Upper lobe of left lung (tissue), 6 donors: ENCODE data around the gene AGL. TPM values are rescaled to one million over a fixed set of nuclear protein-coding genes. Genes with fewer than 3 reads are reported as not detected.
"Not testable (repeated sequence)": the region's sequence is repeated elsewhere in the genome, so short reads cannot be mapped to it uniquely, and the experiment has no call there.

Experiments used
- ATAC-seq, 2 donors: fragments of 200-7000 bp; cut with Tn5 transposase; one replicate each; pipeline ENCODE4 v1.9.1; 2022; ENCODE audit warnings: mild to moderate bottlenecking in 2 of 2, moderate library complexity in 2 of 2; ENCODE audit not compliant: low FRiP score in 2 of 2
- DNase-seq, 2 donors: peaks; one replicate each; pipeline ENCODE4 v3.0.0-alpha.2; 2019 to 2020
- H3K27ac ChIP-seq, 4 donors: fragments of 200-600 bp; sonication (generic); one replicate each; pipeline ENCODE4 v1.5.1; 2016 to 2019
- H3K27me3 ChIP-seq, 4 donors: fragments of 200-600 bp; sonication (generic); one replicate each; pipeline ENCODE4 v1.5.1; 2017 to 2019
- H3K36me3 ChIP-seq, 4 donors: fragments of 200-600 bp; sonication (generic); one replicate each; pipeline ENCODE4 v1.5.1; 2016 to 2019
- H3K4me1 ChIP-seq, 4 donors: fragments of 200-600 bp; sonication (generic); one replicate each; pipeline ENCODE4 v1.5.1; 2018 to 2019
- H3K4me3 ChIP-seq, 4 donors: fragments of 200-600 bp; sonication (generic); one replicate each; pipeline ENCODE4 v1.5.1; 2017 to 2019; ENCODE audit warnings: mild to moderate bottlenecking in 2 of 4, moderate library complexity in 1 of 4
- H3K9me3 ChIP-seq, 4 donors: fragments of 200-600 bp; sonication (generic); one replicate each; pipeline ENCODE4 v1.5.1; 2018 to 2019
- EP300 ChIP-seq, 4 donors: sonication (generic); formaldehyde crosslinking; IDR thresholded peaks; one replicate each; pipeline ENCODE4 v1.5.1; 2017; ENCODE audit warnings: antibody characterized with exemption in 4 of 4, control low read depth in 2 of 4
- POLR2A ChIP-seq, 4 donors: fragments of 450-650 bp; IDR thresholded peaks; one replicate each; pipeline ENCODE4 v1.5.1; 2016 to 2017; ENCODE audit warnings: antibody characterized with exemption in 4 of 4, mild to moderate bottlenecking in 2 of 4
- POLR2AphosphoS5 ChIP-seq, 2 donors: sonication (generic); formaldehyde crosslinking; IDR thresholded peaks; one replicate each; pipeline ENCODE4 v1.5.1; 2017; ENCODE audit warnings: antibody characterized with exemption in 2 of 2
- WGBS, 2 donors: methylation state at CpG; one replicate each; pipeline ENCODE4 v1.1.5; 2017 to 2018; 5-methylcytosine and 5-hydroxymethylcytosine counted together
- small RNA-seq, 4 donors: library from RNA; depleted of rRNA; stranded (forward); fragments of <200 nt; gene quantifications; one replicate each; pipeline ENCODE3, GENCODE V24; 2016
- total RNA-seq, 6 donors: library from RNA; depleted of rRNA in 4 of 6; stranded (reverse); fragments of >200 nt in 4 of 6; gene quantifications; one replicate each; pipeline versions ENCODE4 v1.1.0 to v1.2.1, GENCODE V29; 2016 to 2021
- TF ChIP-seq, protein P1 (sequence below), 6 experiments: fragments of 450-650 bp in 4 of 6; fragments of 200-600 bp in 2 of 6; sonication (generic) in 2 of 6; IDR thresholded peaks; one replicate each; pipeline ENCODE4 v1.5.1; 2016 to 2019; ENCODE audit warnings: antibody characterized with exemption in 6 of 6
- donor health status: DM: no; HTN: no; CAD: no; lungs with moderate emphysema.
- donor health status: DM: no; HTN: yes; CAD: no; lungs with severe emphysema.

AGL gene
- total RNA-seq, 6 donors from 2014 or later, result 9.3 to 20.6 (median 14.1) TPM

DNA sequence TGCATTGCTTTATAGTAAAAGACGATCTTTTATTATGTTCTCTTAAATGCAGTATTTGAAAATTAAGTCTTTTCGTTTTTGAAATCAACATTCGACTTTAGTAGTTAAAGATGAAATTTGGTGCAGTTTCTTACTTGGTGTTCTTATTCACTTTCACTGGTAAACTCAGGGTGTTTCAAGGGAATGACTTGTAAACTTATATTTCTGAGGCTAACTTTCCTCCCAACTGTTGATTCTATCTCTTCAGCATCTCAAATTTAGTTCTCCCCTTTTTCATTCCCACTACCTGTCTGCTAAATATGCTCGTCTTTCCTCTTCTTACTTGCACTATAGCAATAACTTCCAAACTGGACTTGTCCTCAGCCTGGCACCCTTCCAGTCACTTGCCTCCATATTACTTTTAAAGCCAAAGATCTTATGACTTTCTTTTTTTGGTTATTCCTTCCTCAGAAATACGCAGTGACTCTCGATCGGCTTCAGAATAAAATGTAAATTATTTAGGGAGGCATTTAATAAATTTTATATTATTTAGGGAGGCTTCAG lies 120.6 kb downstream of the AGL start:
- H3K36me3 ChIP-seq, result peaks cover 0 to 12% (median 0%) of the 10 kb centered on the region in 4 donors
- H3K9me3 ChIP-seq, result no peaks in the 10 kb centered on the region
- TF ChIP-seq POLR2A (IDR thresholded peaks at IDR 0.05), result no peak
- TF ChIP-seq POLR2AphosphoS5 (IDR thresholded peaks at IDR 0.05), result no peak
- TF ChIP-seq, protein P1, sequence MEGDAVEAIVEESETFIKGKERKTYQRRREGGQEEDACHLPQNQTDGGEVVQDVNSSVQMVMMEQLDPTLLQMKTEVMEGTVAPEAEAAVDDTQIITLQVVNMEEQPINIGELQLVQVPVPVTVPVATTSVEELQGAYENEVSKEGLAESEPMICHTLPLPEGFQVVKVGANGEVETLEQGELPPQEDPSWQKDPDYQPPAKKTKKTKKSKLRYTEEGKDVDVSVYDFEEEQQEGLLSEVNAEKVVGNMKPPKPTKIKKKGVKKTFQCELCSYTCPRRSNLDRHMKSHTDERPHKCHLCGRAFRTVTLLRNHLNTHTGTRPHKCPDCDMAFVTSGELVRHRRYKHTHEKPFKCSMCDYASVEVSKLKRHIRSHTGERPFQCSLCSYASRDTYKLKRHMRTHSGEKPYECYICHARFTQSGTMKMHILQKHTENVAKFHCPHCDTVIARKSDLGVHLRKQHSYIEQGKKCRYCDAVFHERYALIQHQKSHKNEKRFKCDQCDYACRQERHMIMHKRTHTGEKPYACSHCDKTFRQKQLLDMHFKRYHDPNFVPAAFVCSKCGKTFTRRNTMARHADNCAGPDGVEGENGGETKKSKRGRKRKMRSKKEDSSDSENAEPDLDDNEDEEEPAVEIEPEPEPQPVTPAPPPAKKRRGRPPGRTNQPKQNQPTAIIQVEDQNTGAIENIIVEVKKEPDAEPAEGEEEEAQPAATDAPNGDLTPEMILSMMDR (IDR thresholded peaks at IDR 0.05), result no peak
- no peak for TF ChIP-seq EP300 (IDR thresholded peaks at IDR 0.05)
- WGBS, 2 donors, result 55 to 60% methylated on average over 7 of the region's 7 CpGs
- peak overlapping the region; percentile 77 to 93 (median 84) for H3K27ac ChIP-seq
- ATAC-seq (no peak), DNase-seq (no peak)
- H3K27me3 ChIP-seq, result no peaks in the 10 kb centered on the region
- H3K4me1 ChIP-seq, result peaks cover 9 to 22% (median 19%) of the 10 kb centered on the region in 4 donors
- peak overlapping the region; percentile 39 to 93 (median 90) for H3K4me3 ChIP-seq

DNA sequence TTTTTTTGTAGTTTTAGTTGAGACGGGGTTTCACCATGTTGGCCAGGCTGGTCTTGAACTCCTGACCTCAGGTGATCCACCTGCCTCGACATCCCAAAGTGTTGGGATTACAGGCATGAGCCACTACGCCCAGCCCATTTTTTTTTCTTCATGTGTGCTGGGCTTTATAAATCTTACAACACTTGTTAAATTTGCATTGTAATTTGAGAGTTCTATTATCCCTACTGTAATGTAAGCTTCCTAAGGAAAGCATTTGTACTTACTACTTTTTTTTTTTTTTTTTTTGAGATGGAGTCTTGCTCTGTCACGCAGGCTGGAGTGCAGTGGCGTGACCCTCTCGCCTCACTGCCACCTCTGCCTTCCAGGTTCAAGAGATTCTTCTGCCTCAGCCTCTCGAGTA lies 121.9 kb downstream of the AGL start:
- H3K9me3 ChIP-seq, DNase-seq, ATAC-seq, H3K27ac ChIP-seq, H3K27me3 ChIP-seq, H3K4me3 ChIP-seq: not testable (repeated sequence)
- H3K36me3 ChIP-seq, result peaks cover 0 to 19% (median 0%) of the 10 kb centered on the region in 4 donors
- peaks cover 9 to 20% (median 18%) of the 10 kb centered on the region in 4 donors for H3K4me1 ChIP-seq
- 84 to 90% methylated on average over 7 of the region's 7 CpGs for WGBS, 2 donors

Small RNA genes lying within 50 kb of the gene (small RNA-seq; reads per million reads assigned to genes)
- gene AC096949.1, result 0 reads per million in 4 donors

Other genes with a start within 250 kb of the AGL start
- gene PALMD, start 204.2 kb upstream of the AGL start, total RNA-seq, result 10 to 100 TPM; 11.0 to 30.6 (median 23.7) TPM
- 10 to 100 TPM in 2 of 6 donors, 1 to 10 TPM in 4; 2.2 to 12.6 (median 9.3) TPM for gene FRRS1, start 83.7 kb upstream of the AGL start, total RNA-seq
- gene SLC35A3, start 119.6 kb downstream of the AGL start, total RNA-seq, result 10 to 100 TPM; 19.9 to 49.7 (median 25.2) TPM